ENCODE data around the gene DNAJC5.
A peak's percentile ranks its signal among the peaks of the same experiment; 100 is the strongest.

Gene DNAJC5

DNA sequence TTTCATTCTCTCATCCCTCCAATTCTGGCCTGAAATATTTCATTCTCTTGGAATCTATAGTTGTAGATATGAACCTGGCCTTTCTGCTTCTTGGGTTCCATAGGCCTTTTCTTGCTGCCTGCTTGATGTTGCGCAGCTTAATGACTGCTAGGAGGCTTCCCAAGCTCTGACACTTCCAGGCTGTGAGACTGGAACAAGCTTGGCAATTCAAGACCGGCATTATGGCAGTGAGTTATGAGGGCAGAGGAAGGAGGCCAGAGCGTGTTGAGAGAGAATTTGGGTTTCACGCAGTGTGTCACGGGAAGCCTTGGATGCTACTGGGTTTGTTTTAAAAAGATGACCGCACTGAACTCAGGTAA, 948 bp upstream of the DNAJC5 start:
- H3K79me2 ChIP-seq (ENCODE audit: insufficient read depth, low read depth): peaks cover 34% of the 10 kb centered on the region; the same call in 1 of the 2 replicates
- no peak overlapping the region for H2AFZ ChIP-seq (ENCODE audit: low read depth)
- H3K4me3 ChIP-seq (IDR thresholded peaks at IDR 0.05; ENCODE audit: insufficient read depth, low read depth, low read length): no peak overlapping the region
- peak overlapping the region; percentile 60; the same call in 1 of the 2 replicates for H3K4me2 ChIP-seq
- H3K36me3 ChIP-seq (ENCODE audit: insufficient read depth): no peaks in the 10 kb centered on the region
- TF ChIP-seq, protein P1, sequence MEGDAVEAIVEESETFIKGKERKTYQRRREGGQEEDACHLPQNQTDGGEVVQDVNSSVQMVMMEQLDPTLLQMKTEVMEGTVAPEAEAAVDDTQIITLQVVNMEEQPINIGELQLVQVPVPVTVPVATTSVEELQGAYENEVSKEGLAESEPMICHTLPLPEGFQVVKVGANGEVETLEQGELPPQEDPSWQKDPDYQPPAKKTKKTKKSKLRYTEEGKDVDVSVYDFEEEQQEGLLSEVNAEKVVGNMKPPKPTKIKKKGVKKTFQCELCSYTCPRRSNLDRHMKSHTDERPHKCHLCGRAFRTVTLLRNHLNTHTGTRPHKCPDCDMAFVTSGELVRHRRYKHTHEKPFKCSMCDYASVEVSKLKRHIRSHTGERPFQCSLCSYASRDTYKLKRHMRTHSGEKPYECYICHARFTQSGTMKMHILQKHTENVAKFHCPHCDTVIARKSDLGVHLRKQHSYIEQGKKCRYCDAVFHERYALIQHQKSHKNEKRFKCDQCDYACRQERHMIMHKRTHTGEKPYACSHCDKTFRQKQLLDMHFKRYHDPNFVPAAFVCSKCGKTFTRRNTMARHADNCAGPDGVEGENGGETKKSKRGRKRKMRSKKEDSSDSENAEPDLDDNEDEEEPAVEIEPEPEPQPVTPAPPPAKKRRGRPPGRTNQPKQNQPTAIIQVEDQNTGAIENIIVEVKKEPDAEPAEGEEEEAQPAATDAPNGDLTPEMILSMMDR (conservative IDR thresholded peaks at IDR 0.05; ENCODE audit: low read depth, low read length): no peak
- no peak overlapping the region for H3K27ac ChIP-seq
- peaks cover 14% of the 10 kb centered on the region for H3K4me1 ChIP-seq (ENCODE audit: low read depth, poor library complexity, severe bottlenecking)
- H4K20me1 ChIP-seq (ENCODE audit: insufficient read depth): peaks cover 31% of the 10 kb centered on the region
- no peak overlapping the region for H3K9ac ChIP-seq
- H3K27me3 ChIP-seq (ENCODE audit: insufficient read depth, low read depth): no peaks in the 10 kb centered on the region

DNA sequence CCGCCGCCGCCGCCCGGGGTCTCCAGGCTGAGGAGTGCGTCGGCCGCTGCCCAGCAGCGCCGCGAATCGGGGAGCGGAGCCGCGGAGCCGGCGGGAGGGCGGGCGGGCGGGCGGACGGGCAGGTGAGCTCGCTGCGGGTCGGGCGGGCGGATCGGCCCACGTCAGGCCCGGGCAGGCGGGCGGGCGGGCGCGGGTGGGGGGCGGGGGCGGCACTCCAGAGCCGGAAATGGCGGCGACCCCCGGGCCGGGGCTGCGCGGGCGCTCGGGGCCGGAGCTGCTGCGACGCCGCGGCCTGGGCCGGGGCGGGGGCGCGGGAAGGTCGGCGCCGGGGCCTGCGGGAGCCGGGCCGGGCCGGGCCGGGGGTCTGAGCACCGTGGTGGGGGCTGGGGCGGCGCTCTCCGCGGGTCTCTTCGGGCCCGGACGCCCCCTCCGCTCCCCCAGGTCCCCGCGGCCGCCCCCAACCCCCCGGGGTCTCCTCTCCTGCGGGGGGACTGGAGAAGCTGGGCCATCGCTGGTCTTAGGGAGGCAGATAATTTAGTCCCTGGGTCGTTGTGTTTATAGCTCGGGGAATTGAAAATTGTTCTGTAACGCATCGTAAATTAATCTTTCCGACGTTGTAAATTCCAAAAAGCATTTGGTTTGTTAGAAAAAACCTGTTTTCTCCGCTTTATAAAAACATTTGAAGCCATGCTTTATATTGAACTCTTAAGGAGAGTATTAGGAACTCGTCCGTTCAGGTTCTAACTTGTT, 451 bp downstream of the DNAJC5 start:
- Histone ChIP-seq H3K4me2 (peak overlapping the region; percentile 93), H3K4me3 (IDR thresholded peaks at IDR 0.05; ENCODE audit: insufficient read depth, low read depth, low read length) (no peak overlapping the region), H3K27me3 (ENCODE audit: insufficient read depth, low read depth) (no peaks in the 10 kb centered on the region), H3K4me1 (ENCODE audit: low read depth, poor library complexity, severe bottlenecking) (peaks cover 14% of the 10 kb centered on the region), H4K20me1 (ENCODE audit: insufficient read depth) (peaks cover 31% of the 10 kb centered on the region), H3K36me3 (ENCODE audit: insufficient read depth) (no peaks in the 10 kb centered on the region), H3K79me2 (ENCODE audit: insufficient read depth, low read depth) (peaks cover 46% of the 10 kb centered on the region), H3K27ac (peak overlapping the region; percentile 34; the same call in 1 of the 2 replicates), H3K9ac (peak overlapping the region; percentile 56; the same call in 1 of the 2 replicates), H2AFZ (ENCODE audit: low read depth) (peak overlapping the region; percentile 5; the same call in 1 of the 2 replicates)
- TF ChIP-seq, protein P1 (conservative IDR thresholded peaks at IDR 0.05; ENCODE audit: low read depth, low read length): no peak

GRCh38 chr20:63895952-63896263, 982 bp downstream of the DNAJC5 start:
- Histone ChIP-seq H3K79me2 (ENCODE audit: insufficient read depth, low read depth) (peaks cover 51% of the 10 kb centered on the region), H3K4me1 (ENCODE audit: low read depth, poor library complexity, severe bottlenecking) (peaks cover 14% of the 10 kb centered on the region), H3K36me3 (ENCODE audit: insufficient read depth) (no peaks in the 10 kb centered on the region), H4K20me1 (ENCODE audit: insufficient read depth) (peaks cover 34% of the 10 kb centered on the region), H3K4me2 (peak overlapping the region; percentile 93), H3K9ac (peak overlapping the region; percentile 56; the same call in 1 of the 2 replicates), H2AFZ (ENCODE audit: low read depth) (peak overlapping the region; percentile 5; the same call in 1 of the 2 replicates), H3K27ac (peak overlapping the region; percentile 34; the same call in 1 of the 2 replicates), H3K4me3 (IDR thresholded peaks at IDR 0.05; ENCODE audit: insufficient read depth, low read depth, low read length) (no peak overlapping the region), H3K27me3 (ENCODE audit: insufficient read depth, low read depth) (no peaks in the 10 kb centered on the region)
- TF ChIP-seq, protein P1 (conservative IDR thresholded peaks at IDR 0.05; ENCODE audit: low read depth, low read length): no peak

DNA sequence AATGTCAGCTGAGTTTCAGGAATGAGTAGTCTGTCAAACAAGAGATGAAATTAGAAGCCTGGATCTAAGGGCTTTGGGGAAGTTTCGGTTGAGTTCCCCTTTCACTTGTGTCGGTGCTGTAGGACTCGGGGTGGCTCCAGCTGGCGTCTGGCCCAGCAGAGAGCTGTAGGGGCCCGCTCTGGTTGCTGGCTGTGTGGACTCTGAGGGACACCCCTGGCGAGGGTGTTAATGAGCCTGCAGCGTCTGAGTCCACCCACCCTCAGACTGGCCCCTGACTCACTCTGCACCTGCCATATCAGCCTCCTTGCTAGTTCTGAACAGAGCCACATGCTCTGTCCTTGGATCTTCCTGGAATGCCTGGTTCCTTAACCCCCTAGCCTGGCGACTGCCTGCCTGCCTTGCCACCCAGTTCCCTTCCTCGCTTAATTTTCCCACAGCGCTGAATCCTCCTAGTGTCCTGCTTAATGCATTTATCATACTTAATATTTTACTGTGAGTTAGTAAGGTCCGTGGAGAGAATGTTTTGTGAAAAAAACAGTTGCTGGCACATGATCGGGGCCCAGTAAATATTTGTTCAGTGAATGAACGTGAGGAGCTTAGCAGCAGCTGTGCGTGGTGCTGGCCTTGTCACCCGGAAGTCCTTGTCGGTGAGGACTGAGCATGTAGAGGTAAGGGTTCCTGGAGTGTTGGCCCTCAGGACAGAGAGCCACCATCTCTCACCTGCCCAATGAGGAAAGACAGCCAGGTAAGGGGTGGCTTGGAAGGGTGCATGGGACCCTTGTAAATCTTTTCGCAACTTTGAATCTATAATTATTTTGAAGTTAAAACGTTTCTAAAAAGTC, 1.6 kb downstream of the DNAJC5 start:
- Histone ChIP-seq H3K4me1 (ENCODE audit: low read depth, poor library complexity, severe bottlenecking) (peaks cover 14% of the 10 kb centered on the region), H3K36me3 (ENCODE audit: insufficient read depth) (no peaks in the 10 kb centered on the region), H3K27ac (peak overlapping the region; percentile 34; the same call in 1 of the 2 replicates), H3K9ac (peak overlapping the region; percentile 56; the same call in 1 of the 2 replicates), H3K4me2 (peak overlapping the region; percentile 93), H2AFZ (ENCODE audit: low read depth) (no peak overlapping the region), H3K4me3 (IDR thresholded peaks at IDR 0.05; ENCODE audit: insufficient read depth, low read depth, low read length) (no peak overlapping the region), H4K20me1 (ENCODE audit: insufficient read depth) (peaks cover 34% of the 10 kb centered on the region), H3K27me3 (ENCODE audit: insufficient read depth, low read depth) (no peaks in the 10 kb centered on the region), H3K79me2 (ENCODE audit: insufficient read depth, low read depth) (peaks cover 57% of the 10 kb centered on the region)
- TF ChIP-seq, protein P1 (conservative IDR thresholded peaks at IDR 0.05; ENCODE audit: low read depth, low read length): no peak
